Type B pancreatic cell (in vitro differentiated cells): Measurements from ENCODE around the gene INSL3. TPM values are rescaled to one million over a fixed set of nuclear protein-coding genes. Genes with fewer than 3 reads are reported as not detected.

Experiments
- DNase-seq: peaks from one replicate; pipeline ENCODE4 v3.0.0; 2021; ENCODE audit warnings: mixed read lengths; ENCODE audit not compliant: unreplicated experiment; ENCODE audit errors: extremely low spot score
- H3K27ac Mint-ChIP-seq: 2 replicates; pipeline ENCODE4 v1.8.0; 2021; ENCODE audit warnings: mild to moderate bottlenecking, mixed read lengths
- H3K27me3 Mint-ChIP-seq: 2 replicates; pipeline ENCODE4 v1.8.0; 2021; ENCODE audit warnings: mixed read lengths
- H3K36me3 Mint-ChIP-seq: 2 replicates; pipeline ENCODE4 v1.8.0; 2021; ENCODE audit warnings: mixed read lengths
- H3K4me1 Mint-ChIP-seq: one replicate; pipeline ENCODE4 v1.8.0; 2021; ENCODE audit warnings: mixed read lengths; ENCODE audit not compliant: unreplicated experiment
- H3K4me3 Mint-ChIP-seq: 2 replicates; pipeline ENCODE4 v1.8.0; 2021; ENCODE audit warnings: mild to moderate bottlenecking, mixed read lengths
- H3K9me3 Mint-ChIP-seq: 2 replicates; pipeline ENCODE4 v1.8.0; 2021; ENCODE audit warnings: mixed read lengths
- CTCF ChIP-seq: fragments of 200-600 bp; sonication (generic); conservative IDR thresholded peaks from 2 replicates; pipeline ENCODE4 v1.5.0; 2021; ENCODE audit warnings: antibody characterized with exemption, mild to moderate bottlenecking
- total RNA-seq: library from RNA; stranded (reverse); gene quantifications from 2 replicates; pipeline ENCODE4 v1.2.1, GENCODE V29; 2021; ENCODE audit warnings: low replicate concordance

The INSL3 gene
- total RNA-seq, 1 donor from 2014 or later: not detected

- TF ChIP-seq CTCF: no peak
- Mint-ChIP-seq H3K27ac (peak overlapping the region; percentile 80), H3K4me1 (peaks cover 6% of the 10 kb centered on the region), H3K9me3 (no peaks in the 10 kb centered on the region), H3K27me3 (peaks cover 27% of the 10 kb centered on the region), H3K36me3 (peaks cover 11% of the 10 kb centered on the region), H3K4me3 (peak overlapping the region; percentile 57)
- no peak for DNase-seq
Measured at GRCh38 chr19:17865364-17866311, 44.3 kb upstream of the INSL3 start.

GRCh38 chr19:17863520-17864182, 42.3 kb upstream of the INSL3 start:
- H3K27me3 Mint-ChIP-seq: peaks cover 9% of the 10 kb centered on the region
- no peak overlapping the region for H3K27ac Mint-ChIP-seq
- peaks cover 21% of the 10 kb centered on the region for H3K36me3 Mint-ChIP-seq
- DNase-seq: no peak
- H3K4me1 Mint-ChIP-seq: peaks cover 16% of the 10 kb centered on the region
- no peaks in the 10 kb centered on the region for H3K9me3 Mint-ChIP-seq
- TF ChIP-seq CTCF: no peak
- H3K4me3 Mint-ChIP-seq: peak overlapping the region; percentile 69

GRCh38 chr19:17862711-17863519, 41.6 kb upstream of the INSL3 start:
- H3K4me1 Mint-ChIP-seq: peaks cover 16% of the 10 kb centered on the region
- peaks cover 4% of the 10 kb centered on the region for H3K27me3 Mint-ChIP-seq
- H3K4me3 Mint-ChIP-seq: peak overlapping the region; percentile 69
- peaks cover 21% of the 10 kb centered on the region for H3K36me3 Mint-ChIP-seq
- H3K27ac Mint-ChIP-seq: no peak overlapping the region
- TF ChIP-seq CTCF: no peak
- no peaks in the 10 kb centered on the region for H3K9me3 Mint-ChIP-seq
- DNase-seq: no peak

GRCh38 chr19:17861542-17862402, 40.5 kb upstream of the INSL3 start:
- H3K4me1 Mint-ChIP-seq: peaks cover 16% of the 10 kb centered on the region
- peak overlapping the region; percentile 94 for H3K27ac Mint-ChIP-seq
- no peaks in the 10 kb centered on the region for H3K9me3 Mint-ChIP-seq
- no peaks in the 10 kb centered on the region for H3K27me3 Mint-ChIP-seq
- H3K4me3 Mint-ChIP-seq: peak overlapping the region; percentile 99
- H3K36me3 Mint-ChIP-seq: peaks cover 21% of the 10 kb centered on the region
- DNase-seq: no peak
- TF ChIP-seq CTCF: no peak

- no peak for TF ChIP-seq CTCF
- Mint-ChIP-seq H3K27me3 (no peaks in the 10 kb centered on the region), H3K4me1 (peaks cover 16% of the 10 kb centered on the region), H3K27ac (peak overlapping the region; percentile 94), H3K9me3 (no peaks in the 10 kb centered on the region), H3K4me3 (peak overlapping the region; percentile 99), H3K36me3 (peaks cover 21% of the 10 kb centered on the region)
- no peak for DNase-seq
Measured at GRCh38 chr19:17860993-17861360, 39.7 kb upstream of the INSL3 start.
